Measurements from ENCODE around the gene GDF11. TPM values are rescaled to one million over a fixed set of nuclear protein-coding genes. Genes with fewer than 3 reads are reported as not detected.
A peak's percentile ranks its signal among the peaks of the same experiment; 100 is the strongest.

The GDF11 gene
- total RNA-seq, 2 experiments from 2014 or later: 10.9 to 14.1 TPM

GRCh38 chr12:55729819-55730818 lies 12.8 kb upstream of the GDF11 start:
- Mint-ChIP-seq H3K9me3 (ENCODE audit: low read depth) (no peaks in the 10 kb centered on the region), H3K4me1 (peaks cover 48% of the 10 kb centered on the region), H3K4me3 (peak overlapping the region; percentile 78), H3K27ac (peak overlapping the region; percentile 92), H3K36me3 (peaks cover 12% of the 10 kb centered on the region), H3K27me3 (no peaks in the 10 kb centered on the region)
- peak; percentile 81 for DNase-seq
- CTCF ChIA-PET: interaction anchor here (0.6 to 4.9 kb wide), 15 partner anchors 8 to 492 kb away, joined by 3 to 63 read pairs (median 6); partner anchors contain the start of genes BLOC1S1, ESYT1, PA2G4 and PYM1
- ATAC-seq: peak; percentile 65

GRCh38 chr12:55732288-55732687 lies 10.6 kb upstream of the GDF11 start:
- ATAC-seq (no peak), DNase-seq (no peak)
- Mint-ChIP-seq H3K27me3 (no peaks in the 10 kb centered on the region), H3K9me3 (ENCODE audit: low read depth) (no peaks in the 10 kb centered on the region), H3K4me3 (no peak overlapping the region), H3K27ac (no peak overlapping the region), H3K4me1 (peaks cover 39% of the 10 kb centered on the region), H3K36me3 (no peaks in the 10 kb centered on the region)
- CTCF ChIA-PET: interaction anchor here (9.1 kb wide), 1 partner anchor 12 kb away, joined by 233 read pairs; the partner anchor contains the start of genes BLOC1S1 and RDH5

GRCh38 chr12:55733021-55733555 lies 9.8 kb upstream of the GDF11 start:
- no peak overlapping the region for H3K27ac Mint-ChIP-seq
- DNase-seq (no peak), ATAC-seq (no peak)
- H3K9me3 Mint-ChIP-seq (ENCODE audit: low read depth): no peaks in the 10 kb centered on the region
- no peak overlapping the region for H3K4me3 Mint-ChIP-seq
- CTCF ChIA-PET: interaction anchor here (9.1 kb wide), 1 partner anchor 13 kb away, joined by 233 read pairs; the partner anchor contains the start of genes BLOC1S1 and RDH5
- H3K36me3 Mint-ChIP-seq: no peaks in the 10 kb centered on the region
- peaks cover 42% of the 10 kb centered on the region for H3K4me1 Mint-ChIP-seq
- H3K27me3 Mint-ChIP-seq: no peaks in the 10 kb centered on the region

GRCh38 chr12:55733858-55734257 lies 9.1 kb upstream of the GDF11 start:
- Mint-ChIP-seq H3K4me1 (peaks cover 45% of the 10 kb centered on the region), H3K27ac (no peak overlapping the region), H3K4me3 (no peak overlapping the region), H3K9me3 (ENCODE audit: low read depth) (no peaks in the 10 kb centered on the region), H3K36me3 (no peaks in the 10 kb centered on the region), H3K27me3 (no peaks in the 10 kb centered on the region)
- no peak for DNase-seq
- CTCF ChIA-PET: interaction anchor here (9.1 kb wide), 1 partner anchor 13 kb away, joined by 233 read pairs; the partner anchor contains the start of genes BLOC1S1 and RDH5
- ATAC-seq: no peak

- no peak overlapping the region for H3K4me3 Mint-ChIP-seq
- DNase-seq (no peak), ATAC-seq (no peak)
- H3K36me3 Mint-ChIP-seq: no peaks in the 10 kb centered on the region
- H3K27ac Mint-ChIP-seq: no peak overlapping the region
- peaks cover 47% of the 10 kb centered on the region for H3K4me1 Mint-ChIP-seq
- CTCF ChIA-PET: interaction anchor here (1.0 to 9.1 kb wide), 2 partner anchors 14 to 86 kb away, joined by 3 to 233 read pairs; partner anchors contain the start of genes BLOC1S1 and RDH5
- no peaks in the 10 kb centered on the region for H3K9me3 Mint-ChIP-seq (ENCODE audit: low read depth)
- H3K27me3 Mint-ChIP-seq: no peaks in the 10 kb centered on the region
These were observed 8.3 kb upstream of the GDF11 start for GRCh38 chr12:55734595-55734994.

- ATAC-seq: no peak
- H3K36me3 Mint-ChIP-seq: no peaks in the 10 kb centered on the region
- DNase-seq: no peak
- H3K9me3 Mint-ChIP-seq (ENCODE audit: low read depth): no peaks in the 10 kb centered on the region
- CTCF ChIA-PET: interaction anchor here (1.3 to 9.1 kb wide), 7 partner anchors 7 to 384 kb away, joined by 4 to 233 read pairs (median 45); partner anchors contain the start of genes BLOC1S1, CD63, DGKA and PYM1
- H3K27me3 Mint-ChIP-seq: no peaks in the 10 kb centered on the region
- no peak overlapping the region for H3K27ac Mint-ChIP-seq
- H3K4me3 Mint-ChIP-seq: no peak overlapping the region
- peaks cover 32% of the 10 kb centered on the region for H3K4me1 Mint-ChIP-seq
These were observed 6.8 kb upstream of the GDF11 start for GRCh38 chr12:55736076-55736475.

- DNase-seq (peak; percentile 83), ATAC-seq (peak; percentile 51)
- Mint-ChIP-seq H3K27ac (peak overlapping the region; percentile 88), H3K9me3 (ENCODE audit: low read depth) (no peaks in the 10 kb centered on the region), H3K4me3 (peak overlapping the region; percentile 58), H3K36me3 (no peaks in the 10 kb centered on the region), H3K27me3 (peaks cover 3% of the 10 kb centered on the region), H3K4me1 (peaks cover 31% of the 10 kb centered on the region)
- CTCF ChIA-PET: interaction anchor here (0.8 to 9.1 kb wide), 24 partner anchors 8 to 485 kb away, joined by 3 to 233 read pairs (median 16); partner anchors contain the start of genes BLOC1S1, CD63, DGKA and ORMDL2
These were observed 5.9 kb upstream of the GDF11 start for GRCh38 chr12:55736780-55737580.

- DNase-seq (no peak), ATAC-seq (peak; percentile 22)
- H3K4me3 Mint-ChIP-seq: peak overlapping the region; percentile 80
- CTCF ChIA-PET: interaction anchor here (0.6 to 9.1 kb wide), 46 partner anchors 9 to 617 kb away, joined by 3 to 233 read pairs (median 6); partner anchors contain the start of genes BLOC1S1, CD63, DGKA and MYL6
- peaks cover 8% of the 10 kb centered on the region for H3K27me3 Mint-ChIP-seq
- H3K4me1 Mint-ChIP-seq: peaks cover 30% of the 10 kb centered on the region
- no peaks in the 10 kb centered on the region for H3K36me3 Mint-ChIP-seq
- H3K27ac Mint-ChIP-seq: peak overlapping the region; percentile 88
- no peaks in the 10 kb centered on the region for H3K9me3 Mint-ChIP-seq (ENCODE audit: low read depth)
These were observed 5.3 kb upstream of the GDF11 start for GRCh38 chr12:55737581-55738122.

- peaks cover 8% of the 10 kb centered on the region for H3K27me3 Mint-ChIP-seq
- no peaks in the 10 kb centered on the region for H3K9me3 Mint-ChIP-seq (ENCODE audit: low read depth)
- ATAC-seq (peak; percentile 75), DNase-seq (peak; percentile 93)
- peak overlapping the region; percentile 88 for H3K27ac Mint-ChIP-seq
- H3K4me1 Mint-ChIP-seq: peaks cover 31% of the 10 kb centered on the region
- H3K36me3 Mint-ChIP-seq: no peaks in the 10 kb centered on the region
- peak overlapping the region; percentile 80 for H3K4me3 Mint-ChIP-seq
- CTCF ChIA-PET: interaction anchor here (0.6 to 9.1 kb wide), 69 partner anchors 9 to 732 kb away, joined by 3 to 233 read pairs (median 4); partner anchors contain the start of genes ANKRD52, BLOC1S1, CD63 and DGKA
These were observed 4.5 kb upstream of the GDF11 start for GRCh38 chr12:55738123-55739024.

GRCh38 chr12:55739025-55739378 lies 3.9 kb upstream of the GDF11 start:
- H3K36me3 Mint-ChIP-seq: no peaks in the 10 kb centered on the region
- H3K4me3 Mint-ChIP-seq: peak overlapping the region; percentile 80
- H3K27ac Mint-ChIP-seq: no peak overlapping the region
- CTCF ChIA-PET: interaction anchor here (0.9 to 9.1 kb wide), 55 partner anchors 9 to 731 kb away, joined by 3 to 233 read pairs (median 6); partner anchors contain the start of genes ANKRD52, BLOC1S1, CD63 and DGKA
- ATAC-seq: no peak
- H3K4me1 Mint-ChIP-seq: peaks cover 33% of the 10 kb centered on the region
- no peak for DNase-seq
- H3K9me3 Mint-ChIP-seq (ENCODE audit: low read depth): no peaks in the 10 kb centered on the region
- H3K27me3 Mint-ChIP-seq: peaks cover 8% of the 10 kb centered on the region

GRCh38 chr12:55741931-55742680 lies 816 bp upstream of the GDF11 start:
- Mint-ChIP-seq H3K27me3 (peaks cover 8% of the 10 kb centered on the region), H3K27ac (peak overlapping the region; percentile 41), H3K9me3 (ENCODE audit: low read depth) (no peaks in the 10 kb centered on the region), H3K4me1 (peaks cover 44% of the 10 kb centered on the region), H3K36me3 (no peaks in the 10 kb centered on the region), H3K4me3 (peak overlapping the region; percentile 74)
- no peak for DNase-seq
- CTCF ChIA-PET: interaction anchor here (0.9 to 6.2 kb wide), 5 partner anchors 10 to 197 kb away, joined by 3 to 66 read pairs (median 17); partner anchors contain the start of genes DGKA and PYM1
- ATAC-seq: no peak
